ENCODE measurements around the gene KLHL9. TPM values are rescaled to one million over a fixed set of nuclear protein-coding genes. Genes with fewer than 3 reads are reported as not detected.

The KLHL9 gene
- total RNA-seq, 2 experiments from 2014 or later, result 17.5 to 18.3 TPM

DNA sequence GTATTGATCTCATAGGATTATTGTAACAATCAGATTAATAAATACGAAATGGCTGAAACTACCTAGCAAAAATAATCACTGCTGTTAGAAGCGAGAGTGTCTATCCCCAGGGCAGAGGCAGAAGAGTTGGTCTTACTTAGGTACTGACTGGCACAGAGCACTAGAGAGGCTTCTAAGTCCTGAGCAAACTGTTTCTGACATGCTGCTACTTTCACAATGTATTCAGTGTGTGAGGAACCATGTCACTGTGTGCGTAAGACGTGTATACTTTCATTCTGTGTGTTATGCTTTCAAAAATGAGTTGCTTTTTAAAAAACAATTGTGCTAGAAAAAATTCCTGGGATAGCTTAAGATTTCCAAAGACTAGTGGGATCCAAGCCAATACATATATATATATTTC, 5.5 kb upstream of the KLHL9 start:
- DNase-seq, result no peak
- Mint-ChIP-seq H3K4me1 (ENCODE audit: low read depth) (peaks cover 9% of the 10 kb centered on the region), H3K27ac (no peak overlapping the region), H3K4me3 (no peak overlapping the region), H3K27me3 (ENCODE audit: low read depth) (peaks cover 7% of the 10 kb centered on the region), H3K36me3 (ENCODE audit: low read depth) (no peaks in the 10 kb centered on the region), H3K9me3 (no peaks in the 10 kb centered on the region)
- CTCF ChIA-PET, result interaction anchor here (0.9 to 1.1 kb wide), 3 partner anchors 52 to 448 kb away, joined by 3 read pairs; no protein-coding TSS in a partner anchor
- intact Hi-C loops (cut with micrococcal nuclease), result no loop called here

DNA sequence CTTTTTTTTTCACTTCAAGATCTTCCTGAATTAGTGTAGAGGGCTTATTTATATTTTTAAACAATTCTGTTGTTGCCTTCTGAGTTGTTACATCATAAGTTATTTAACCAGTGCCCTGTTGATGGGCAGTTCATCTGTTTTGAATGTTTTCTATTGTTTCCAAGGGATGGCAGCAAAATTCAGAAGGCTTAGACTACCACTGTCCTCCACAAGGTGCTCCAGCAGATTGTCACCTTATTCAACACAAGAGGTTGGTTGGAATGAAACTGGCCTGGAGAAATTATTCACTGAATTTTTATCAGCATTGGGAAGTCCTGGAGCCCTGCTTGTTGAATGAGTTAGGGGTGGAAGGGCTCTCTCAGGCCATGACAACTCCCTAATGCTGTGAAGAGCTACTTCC, 1.3 kb upstream of the KLHL9 start:
- Mint-ChIP-seq H3K4me1 (ENCODE audit: low read depth) (peaks cover 38% of the 10 kb centered on the region), H3K27me3 (ENCODE audit: low read depth) (no peaks in the 10 kb centered on the region), H3K36me3 (ENCODE audit: low read depth) (peaks cover 17% of the 10 kb centered on the region), H3K27ac (no peak overlapping the region), H3K9me3 (no peaks in the 10 kb centered on the region), H3K4me3 (peak overlapping the region; percentile 53)
- CTCF ChIA-PET, result interaction anchor here (1.0 to 1.2 kb wide), 2 partner anchors 13 to 153 kb away, joined by 3 read pairs; no protein-coding TSS in a partner anchor
- DNase-seq, result no peak
- intact Hi-C loops (cut with micrococcal nuclease), result loop anchor here (5.0 kb wide), 2 partner anchors 304 to 351 kb away; partner anchors contain the start of gene HACD4

DNA sequence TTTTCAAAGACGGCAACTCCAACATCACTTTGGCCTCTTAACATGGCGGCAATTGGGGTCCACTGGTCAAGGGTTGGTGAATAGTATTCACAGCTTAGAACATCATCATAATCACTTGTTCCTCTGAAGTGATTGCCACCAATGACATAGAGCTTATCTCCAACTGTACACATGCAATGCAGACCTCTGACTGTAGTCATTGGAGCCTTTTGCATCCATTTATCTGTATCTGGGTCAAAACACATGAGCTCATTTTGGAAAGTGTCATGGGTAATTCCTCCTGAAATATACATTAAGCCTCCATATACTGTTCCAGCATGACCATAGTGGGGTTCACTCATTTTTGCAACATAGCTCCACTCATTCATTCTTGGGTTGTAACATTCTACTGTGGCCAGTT, 2.0 kb downstream of the KLHL9 start:
- peaks cover 57% of the 10 kb centered on the region for H3K4me1 Mint-ChIP-seq (ENCODE audit: low read depth)
- no peaks in the 10 kb centered on the region for H3K27me3 Mint-ChIP-seq (ENCODE audit: low read depth)
- peak overlapping the region; percentile 91 for H3K27ac Mint-ChIP-seq
- H3K4me3 Mint-ChIP-seq, result peak overlapping the region; percentile 84
- DNase-seq, result no peak
- CTCF ChIA-PET, result interaction anchor here (0.5 to 1.8 kb wide), 8 partner anchors 9 to 216 kb away, joined by 3 to 8 read pairs (median 3); no protein-coding TSS in a partner anchor
- intact Hi-C loops (cut with micrococcal nuclease), result no loop called here
- H3K9me3 Mint-ChIP-seq, result no peaks in the 10 kb centered on the region
- H3K36me3 Mint-ChIP-seq (ENCODE audit: low read depth), result peaks cover 20% of the 10 kb centered on the region

DNA sequence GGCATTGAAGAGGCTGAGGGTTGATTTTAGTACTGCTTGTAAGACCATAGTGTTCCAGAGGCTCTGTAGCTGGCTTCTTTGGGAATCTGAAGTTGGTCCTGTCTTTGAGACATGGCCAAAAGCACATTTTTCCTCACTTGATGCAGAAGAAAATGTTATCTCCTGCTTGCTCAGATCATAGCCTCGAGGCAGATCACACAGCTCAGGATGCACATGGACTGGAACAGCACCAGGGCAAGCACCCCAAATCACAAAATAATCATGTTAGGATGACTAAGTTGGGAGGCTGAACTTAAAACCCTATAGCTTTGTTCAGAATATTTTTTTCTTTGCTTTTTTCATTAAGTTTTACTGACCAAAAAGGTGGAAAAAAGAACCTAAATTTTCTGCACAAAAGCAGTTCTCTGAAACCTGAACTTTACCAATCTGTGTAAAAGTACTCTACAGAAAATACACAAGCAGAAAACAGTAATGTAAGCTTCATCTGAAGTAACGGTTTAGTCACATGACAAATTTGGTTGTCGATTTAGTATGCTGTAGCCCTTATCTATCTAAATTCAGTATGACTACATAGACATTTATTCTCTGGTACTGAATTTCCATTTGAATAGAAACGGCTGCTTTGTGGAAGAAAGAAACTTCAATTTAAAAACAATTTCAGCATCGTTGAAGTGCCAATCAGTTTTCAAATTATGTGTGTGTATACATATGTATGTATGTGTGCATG, 3.4 kb downstream of the KLHL9 start:
- H3K27me3 Mint-ChIP-seq (ENCODE audit: low read depth), result no peaks in the 10 kb centered on the region
- CTCF ChIA-PET, result interaction anchor here (0.5 to 4.2 kb wide), 5 partner anchors 10 to 236 kb away, joined by 3 to 37 read pairs (median 3); no protein-coding TSS in a partner anchor
- intact Hi-C loops (cut with micrococcal nuclease), result no loop called here
- H3K27ac Mint-ChIP-seq, result no peak overlapping the region
- no peak for DNase-seq
- no peaks in the 10 kb centered on the region for H3K9me3 Mint-ChIP-seq
- peaks cover 66% of the 10 kb centered on the region for H3K4me1 Mint-ChIP-seq (ENCODE audit: low read depth)
- H3K36me3 Mint-ChIP-seq (ENCODE audit: low read depth), result peaks cover 20% of the 10 kb centered on the region
- H3K4me3 Mint-ChIP-seq, result peak overlapping the region; percentile 9

DNA sequence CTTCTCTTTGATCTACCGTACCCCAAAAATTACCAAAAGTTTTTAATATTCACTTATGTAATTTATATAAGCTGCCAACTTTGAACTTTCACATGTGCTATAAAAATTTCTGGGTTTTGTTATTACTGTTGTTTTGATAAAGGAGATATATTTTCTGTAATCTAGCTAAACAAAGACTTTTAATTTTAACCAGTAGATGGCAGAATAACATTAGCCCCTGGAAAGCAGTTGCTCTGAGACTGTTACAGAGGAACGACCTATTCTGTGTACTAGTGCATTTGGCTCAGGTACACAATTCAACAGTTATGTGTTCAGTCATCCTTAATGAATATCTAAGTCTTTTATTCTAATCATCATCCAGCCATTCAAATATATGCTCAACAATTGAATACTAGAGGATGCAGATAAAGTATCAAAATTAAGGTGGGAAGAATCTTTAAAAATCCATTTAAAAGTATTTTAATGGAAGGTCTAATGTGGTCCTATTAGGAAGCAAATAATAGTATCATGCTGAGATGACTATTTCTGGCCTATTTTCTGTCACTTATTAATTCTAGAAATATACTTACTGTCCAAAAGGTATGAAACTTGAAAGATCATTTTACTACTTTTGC, 8.6 kb downstream of the KLHL9 start:
- no peak for DNase-seq
- Mint-ChIP-seq H3K4me3 (no peak overlapping the region), H3K27ac (no peak overlapping the region), H3K36me3 (ENCODE audit: low read depth) (peaks cover 8% of the 10 kb centered on the region), H3K27me3 (ENCODE audit: low read depth) (no peaks in the 10 kb centered on the region), H3K9me3 (no peaks in the 10 kb centered on the region), H3K4me1 (ENCODE audit: low read depth) (peaks cover 41% of the 10 kb centered on the region)
- CTCF ChIA-PET, result interaction anchor here (0.6 to 2.9 kb wide), 33 partner anchors 8 to 1362 kb away, joined by 3 to 61 read pairs (median 4); partner anchors contain the start of genes IFNA8 and KLHL9
- intact Hi-C loops (cut with micrococcal nuclease), result loop anchor here (1.0 kb wide), 1 partner anchor 70 kb away; no protein-coding TSS in a partner anchor

DNA sequence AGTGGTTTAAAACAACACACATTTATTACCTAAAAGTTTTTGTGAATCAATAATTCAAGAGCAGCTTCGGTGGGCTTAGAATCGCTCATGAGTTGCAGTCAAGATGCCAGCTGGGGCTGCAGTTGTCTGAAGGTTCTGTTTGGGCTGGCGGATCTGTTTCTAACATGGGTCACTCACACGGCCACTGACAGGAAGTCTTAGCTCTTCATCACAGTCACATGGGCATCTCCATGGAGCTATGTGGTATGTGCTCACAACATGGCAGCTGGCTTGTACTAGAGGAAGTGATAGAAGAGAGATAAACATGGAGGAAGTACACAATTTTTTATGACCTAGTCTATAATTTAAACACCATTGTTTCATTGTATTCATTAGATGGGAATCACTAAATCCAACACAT, 11.2 kb downstream of the KLHL9 start:
- peaks cover 5% of the 10 kb centered on the region for H3K36me3 Mint-ChIP-seq (ENCODE audit: low read depth)
- H3K4me1 Mint-ChIP-seq (ENCODE audit: low read depth), result peaks cover 25% of the 10 kb centered on the region
- H3K27ac Mint-ChIP-seq, result no peak overlapping the region
- H3K4me3 Mint-ChIP-seq, result no peak overlapping the region
- no peaks in the 10 kb centered on the region for H3K9me3 Mint-ChIP-seq
- intact Hi-C loops (cut with micrococcal nuclease), result no loop called here
- CTCF ChIA-PET, result interaction anchor here (0.8 to 3.5 kb wide), 12 partner anchors 9 to 142 kb away, joined by 3 to 19 read pairs (median 4); partner anchors contain the start of gene KLHL9
- no peak for DNase-seq
- no peaks in the 10 kb centered on the region for H3K27me3 Mint-ChIP-seq (ENCODE audit: low read depth)

DNA sequence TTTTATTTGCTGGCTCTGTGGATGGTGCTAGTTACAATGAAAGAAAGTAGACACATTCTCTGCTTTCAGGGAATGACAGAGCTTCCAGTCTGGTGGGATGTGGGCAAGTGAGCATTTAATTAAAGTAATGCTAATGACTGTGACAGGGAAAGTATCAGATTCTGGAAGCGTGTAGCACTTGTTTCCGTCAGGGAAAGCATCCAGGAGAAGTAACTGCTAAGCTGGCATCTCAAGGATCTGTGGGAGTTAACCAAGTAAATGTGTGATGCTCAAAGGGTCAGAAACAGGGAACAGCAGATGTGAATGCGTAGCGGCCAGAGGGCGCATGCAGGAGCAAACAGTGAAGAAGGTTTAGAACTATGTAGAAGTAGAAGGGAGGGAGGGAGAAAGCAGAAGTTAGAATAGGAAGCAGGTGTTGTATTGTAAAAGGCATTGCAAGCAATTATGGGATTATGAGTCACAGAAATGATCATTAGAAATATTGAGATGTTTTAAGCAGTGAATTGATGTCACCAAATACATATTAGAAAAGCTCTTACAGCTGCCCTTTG, 12.2 kb downstream of the KLHL9 start:
- CTCF ChIA-PET, result interaction anchor here (0.6 to 3.5 kb wide), 8 partner anchors 12 to 143 kb away, joined by 3 to 19 read pairs (median 4); no protein-coding TSS in a partner anchor
- no peak overlapping the region for H3K27ac Mint-ChIP-seq
- H3K4me1 Mint-ChIP-seq (ENCODE audit: low read depth), result peaks cover 25% of the 10 kb centered on the region
- no peaks in the 10 kb centered on the region for H3K9me3 Mint-ChIP-seq
- intact Hi-C loops (cut with micrococcal nuclease), result no loop called here
- DNase-seq, result no peak
- H3K4me3 Mint-ChIP-seq, result no peak overlapping the region
- no peaks in the 10 kb centered on the region for H3K27me3 Mint-ChIP-seq (ENCODE audit: low read depth)
- H3K36me3 Mint-ChIP-seq (ENCODE audit: low read depth), result peaks cover 5% of the 10 kb centered on the region

DNA sequence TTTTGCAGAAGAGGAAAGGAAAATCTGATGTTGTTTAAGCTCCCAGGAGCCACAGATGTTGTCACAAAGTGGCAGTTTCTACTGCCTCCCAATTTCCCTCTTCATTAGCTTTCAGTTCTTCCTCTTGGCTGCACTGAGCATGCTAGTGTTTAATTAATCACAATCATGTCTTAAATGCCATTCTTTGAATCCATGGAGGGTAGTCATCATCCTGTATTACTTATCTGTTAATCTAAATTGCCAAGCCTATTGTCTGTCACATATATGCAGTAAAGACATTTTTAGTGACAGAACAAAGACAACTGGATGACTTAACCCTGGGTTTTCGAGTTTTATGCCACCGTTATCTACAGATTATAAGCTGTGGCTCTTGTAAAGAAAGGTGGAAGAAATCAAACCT, 14.7 kb downstream of the KLHL9 start:
- no peak for DNase-seq
- Mint-ChIP-seq H3K27ac (no peak overlapping the region), H3K27me3 (ENCODE audit: low read depth) (no peaks in the 10 kb centered on the region), H3K36me3 (ENCODE audit: low read depth) (peaks cover 5% of the 10 kb centered on the region), H3K4me1 (ENCODE audit: low read depth) (peaks cover 12% of the 10 kb centered on the region), H3K4me3 (no peak overlapping the region), H3K9me3 (no peaks in the 10 kb centered on the region)
- intact Hi-C loops (cut with micrococcal nuclease), result no loop called here
- CTCF ChIA-PET, result interaction anchor here (0.5 to 3.5 kb wide), 9 partner anchors 8 to 495 kb away, joined by 3 to 15 read pairs (median 3); no protein-coding TSS in a partner anchor

DNA sequence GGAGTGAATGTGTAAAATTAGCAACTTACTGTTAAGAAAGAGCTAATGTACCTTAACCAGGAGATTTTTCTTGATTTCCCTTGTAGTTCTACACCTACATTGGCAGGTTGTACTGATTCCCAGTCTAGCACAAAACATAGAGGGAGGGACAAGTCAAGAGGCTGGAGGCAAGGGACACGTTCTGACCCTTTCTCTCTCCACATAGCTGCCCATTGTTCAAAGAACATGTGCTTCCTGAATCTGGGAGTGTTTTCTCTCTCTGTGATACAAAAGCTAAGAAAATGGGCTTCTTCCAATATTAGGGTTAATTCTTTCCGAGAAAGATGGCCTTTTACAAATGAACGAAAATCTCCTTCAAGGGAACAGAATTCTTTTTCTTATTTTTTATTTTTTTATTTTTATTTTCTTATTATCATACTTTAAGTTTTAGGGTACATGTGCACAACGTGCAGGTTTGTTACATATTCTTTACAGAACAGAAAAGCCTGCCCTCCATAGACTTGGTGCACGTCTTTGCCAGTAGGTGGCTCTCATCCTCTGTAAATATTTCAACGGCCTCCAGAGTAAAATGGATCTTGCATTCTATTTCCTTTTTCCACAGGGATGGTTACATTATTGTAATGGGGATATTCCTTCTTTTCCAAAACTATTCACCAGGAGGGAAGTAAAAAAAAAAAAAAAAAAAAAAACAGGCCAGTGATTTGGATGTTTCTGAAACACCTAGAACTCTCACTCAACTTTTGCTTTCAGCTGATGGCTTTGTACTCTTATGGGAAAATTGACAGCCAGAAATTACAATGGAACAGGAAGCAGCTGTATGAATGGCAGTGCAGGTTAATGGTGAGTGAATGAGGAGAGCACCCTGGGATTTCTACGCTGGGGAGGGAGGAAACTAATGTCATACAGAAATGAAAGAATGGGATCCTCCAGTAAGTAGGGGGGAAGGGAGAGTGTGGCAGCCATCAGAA, 17.0 kb downstream of the KLHL9 start:
- peak; percentile 61 for DNase-seq

DNA sequence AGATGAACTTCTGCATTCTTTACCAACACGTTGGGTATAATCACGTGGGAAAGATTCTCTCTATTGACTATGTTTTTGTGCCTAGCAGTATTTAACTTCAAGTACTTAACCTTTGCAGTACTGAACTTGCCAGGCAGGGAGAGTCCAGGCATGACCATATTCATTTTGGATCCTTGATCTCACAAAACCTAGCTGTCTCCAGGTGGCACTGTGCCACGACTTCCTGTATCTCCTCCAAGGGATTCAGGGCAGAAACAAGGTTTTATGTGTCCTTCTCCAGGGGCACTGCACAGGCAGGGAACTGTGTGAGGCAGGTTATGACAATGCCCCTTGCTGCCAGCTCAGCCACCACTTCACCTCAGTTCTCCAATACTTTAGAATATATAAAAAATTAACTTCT, 18.3 kb downstream of the KLHL9 start:
- H3K27ac Mint-ChIP-seq, result no peak overlapping the region
- CTCF ChIA-PET, result interaction anchor here (0.6 to 3.5 kb wide), 8 partner anchors 10 to 621 kb away, joined by 3 to 15 read pairs (median 4); no protein-coding TSS in a partner anchor
- H3K9me3 Mint-ChIP-seq, result no peaks in the 10 kb centered on the region
- intact Hi-C loops (cut with micrococcal nuclease), result loop anchor here (5.0 kb wide), 1 partner anchor 80 kb away; no protein-coding TSS in a partner anchor
- DNase-seq, result no peak
- no peaks in the 10 kb centered on the region for H3K36me3 Mint-ChIP-seq (ENCODE audit: low read depth)
- peaks cover 4% of the 10 kb centered on the region for H3K4me1 Mint-ChIP-seq (ENCODE audit: low read depth)
- H3K4me3 Mint-ChIP-seq, result no peak overlapping the region
- H3K27me3 Mint-ChIP-seq (ENCODE audit: low read depth), result no peaks in the 10 kb centered on the region

More for the DNA sequence above, 17.0 kb downstream of the KLHL9 start:
- Mint-ChIP-seq H3K4me3 (no peak overlapping the region), H3K9me3 (no peaks in the 10 kb centered on the region), H3K4me1 (ENCODE audit: low read depth) (peaks cover 4% of the 10 kb centered on the region), H3K36me3 (ENCODE audit: low read depth) (peaks cover 2% of the 10 kb centered on the region), H3K27me3 (ENCODE audit: low read depth) (no peaks in the 10 kb centered on the region), H3K27ac (no peak overlapping the region)
- intact Hi-C loops (cut with micrococcal nuclease), result loop anchor here (1.0 to 5.0 kb wide), 5 partner anchors 79 to 471 kb away; no protein-coding TSS in a partner anchor
- CTCF ChIA-PET, result interaction anchor here (0.6 to 3.5 kb wide), 26 partner anchors 8 to 892 kb away, joined by 3 to 15 read pairs (median 4); no protein-coding TSS in a partner anchor

Data from activated naive CD4-positive, alpha-beta T cell treated with anti-CD3 and anti-CD28 coated beads for 36 hours (primary cell).